Epidermal melanocyte (primary cell): ENCODE results near the gene FBF1.
"Not testable (repeated sequence)": the region's sequence is repeated elsewhere in the genome, so short reads cannot be mapped to it uniquely, and the experiment has no call there.

Source experiments
- DNase-seq: peaks from one replicate; pipeline ENCODE4 v3.0.0; 2011; ENCODE audit warnings: low spot score; ENCODE audit not compliant: insufficient read length

Gene FBF1, protein sequence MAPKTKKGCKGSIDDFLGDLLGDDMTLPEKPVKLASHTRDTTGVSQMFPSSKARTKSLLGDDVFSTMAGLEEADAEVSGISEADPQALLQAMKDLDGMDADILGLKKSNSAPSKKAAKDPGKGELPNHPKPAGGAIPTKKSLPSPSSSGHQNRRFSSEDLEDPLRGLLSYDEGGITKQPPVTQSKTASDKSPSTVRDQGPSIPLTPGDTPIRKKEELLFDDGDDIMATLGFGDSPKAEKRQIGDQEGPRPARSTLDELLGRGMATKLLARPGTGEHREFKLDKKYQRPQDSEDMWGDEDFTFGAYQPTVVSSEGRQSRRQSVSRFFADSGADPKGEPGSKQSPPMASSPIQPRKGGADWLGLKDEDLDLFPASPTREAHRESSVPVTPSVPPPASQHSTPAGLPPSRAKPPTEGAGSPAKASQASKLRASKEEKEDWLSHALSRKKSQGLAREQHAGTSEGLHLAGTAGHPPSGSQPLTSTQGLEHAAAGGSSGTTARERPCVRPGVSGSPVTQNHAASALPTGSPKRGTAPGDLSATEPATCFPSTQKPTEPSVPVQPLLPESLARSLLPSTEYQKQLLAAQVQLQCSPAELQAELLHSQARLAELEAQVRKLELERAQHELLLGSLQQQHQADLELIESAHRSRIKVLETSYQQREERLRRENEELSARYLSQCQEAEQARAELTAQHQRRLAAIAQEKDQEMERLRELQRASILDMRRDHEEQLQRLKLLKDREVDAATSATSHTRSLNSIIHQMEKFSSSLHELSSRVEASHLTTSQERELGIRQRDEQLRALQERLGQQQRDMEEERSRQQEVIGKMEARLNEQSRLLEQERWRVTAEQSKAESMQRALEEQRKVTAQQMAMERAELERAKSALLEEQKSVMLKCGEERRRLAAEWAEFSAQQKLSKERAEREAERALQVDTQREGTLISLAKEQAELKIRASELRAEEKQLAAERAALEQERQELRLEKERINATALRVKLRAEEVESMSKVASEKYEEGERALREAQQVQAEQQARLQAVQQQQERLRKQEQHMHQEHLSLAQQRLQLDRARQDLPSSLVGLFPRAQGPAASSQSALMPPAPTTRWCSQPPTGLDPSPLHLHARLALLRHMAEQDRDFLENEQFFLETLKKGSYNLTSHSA

DNA sequence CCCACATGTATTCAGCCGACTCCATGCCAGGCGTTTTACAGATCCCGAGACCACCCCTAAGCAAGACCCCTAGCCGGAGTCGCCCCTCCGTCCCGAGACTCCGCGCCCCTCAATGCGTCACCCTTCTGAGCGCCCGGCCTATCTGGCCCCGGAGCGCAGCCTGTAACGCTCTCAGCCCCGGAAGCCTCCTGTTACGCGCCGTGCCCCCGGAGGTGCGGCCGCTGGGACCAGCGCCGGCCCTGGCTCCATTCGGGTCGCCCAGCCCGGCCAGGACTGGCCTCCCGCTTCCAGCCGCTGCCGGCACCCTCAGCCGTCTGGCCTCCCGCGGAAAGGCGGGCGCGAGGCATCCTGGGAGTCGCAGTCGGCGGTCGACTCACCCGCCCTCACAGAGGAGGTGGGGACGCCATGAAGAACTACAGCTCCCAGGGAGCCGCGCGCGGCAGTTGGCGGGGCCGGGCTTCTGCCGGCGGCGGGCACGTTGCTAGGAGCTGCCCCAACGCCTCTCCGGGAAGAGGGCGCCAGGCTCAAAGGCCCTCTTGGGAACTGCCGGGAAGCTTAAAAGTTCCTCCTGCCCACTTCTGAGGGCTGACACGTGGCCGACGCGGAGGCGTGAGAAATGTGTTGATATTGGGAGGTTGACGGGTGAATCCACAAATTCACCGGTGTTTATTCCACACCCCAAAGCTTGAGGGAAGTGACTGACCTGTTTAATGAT is at the start of gene FBF1:
Gene FBF1 (minus strand): TSS at position 316 of the 715 bp plus-strand sequence. CDS start 2,893 bp downstream, outside the sequence.
- DNase-seq, result peak; percentile 98

DNA sequence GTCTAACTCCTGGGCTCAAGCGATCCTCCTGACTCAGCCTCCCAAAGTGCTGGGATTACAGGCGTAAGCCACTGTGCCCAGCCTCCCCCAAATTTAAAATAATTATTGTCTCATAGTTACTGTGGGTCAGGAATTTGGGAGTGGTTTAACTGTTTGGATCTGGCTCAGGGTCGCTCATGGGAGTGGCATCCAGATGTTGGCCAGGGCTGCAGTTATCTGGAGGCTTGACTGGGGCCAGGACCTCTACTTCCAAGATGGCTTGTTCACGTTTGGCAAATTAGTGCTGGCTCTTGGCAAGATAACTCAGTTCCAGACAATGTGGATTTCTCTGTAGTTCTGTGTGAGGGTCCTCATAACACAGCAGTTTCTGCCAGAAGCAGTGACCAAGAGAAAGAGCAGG is 46.2 kb upstream of the FBF1 start:
- no peak for DNase-seq

DNA sequence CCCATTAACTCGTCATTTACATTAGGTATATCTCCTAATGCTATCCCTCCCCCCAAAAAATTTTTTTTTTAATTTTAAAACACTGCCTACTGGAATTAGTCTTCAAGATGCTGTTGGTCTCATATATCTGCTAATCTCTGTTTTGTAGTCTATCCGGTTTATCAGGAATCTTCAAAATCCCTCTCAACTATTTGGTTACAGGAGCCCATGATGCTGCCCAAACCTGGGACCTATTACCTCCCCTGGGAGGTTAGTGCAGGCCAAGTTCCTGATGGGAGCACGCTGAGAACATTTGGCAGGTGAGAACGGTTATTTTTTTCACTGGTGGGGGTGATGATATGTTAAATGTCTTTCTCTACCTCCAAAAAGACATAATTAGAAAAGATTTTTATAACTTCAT is 45.1 kb upstream of the FBF1 start:
- no peak for DNase-seq

DNA sequence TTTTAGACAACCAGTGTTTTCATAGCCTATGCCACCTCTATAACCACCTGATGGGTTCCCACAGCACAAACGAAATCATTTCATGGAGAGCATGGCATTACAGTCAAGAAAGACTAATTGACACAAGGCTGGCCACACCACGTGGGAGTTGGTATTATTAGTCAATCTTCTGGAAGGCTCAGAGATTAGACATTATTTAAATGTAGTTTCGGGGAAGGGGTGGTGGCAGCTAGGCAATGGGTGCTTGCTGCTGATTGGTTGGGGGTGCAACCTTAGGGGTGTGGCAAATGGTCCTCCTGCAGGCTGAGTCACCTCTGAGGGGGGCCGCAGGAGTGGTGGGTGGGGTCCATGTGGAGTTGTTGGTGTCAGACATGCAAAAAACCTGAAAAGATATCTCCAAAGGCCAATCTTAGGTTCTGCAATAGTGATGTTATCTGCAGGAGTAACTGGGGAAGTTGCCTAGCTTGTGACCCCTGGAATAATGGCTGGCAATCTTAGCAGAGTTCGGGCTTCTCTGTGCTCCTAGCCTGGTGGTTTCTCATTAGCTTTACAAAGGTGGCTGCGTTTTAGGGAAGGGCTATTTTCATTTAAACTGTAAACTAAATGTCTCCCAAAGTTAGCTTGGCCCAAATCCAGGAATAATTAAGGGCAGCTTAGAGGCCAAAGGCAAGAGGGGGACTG is 42.8 kb upstream of the FBF1 start:
- DNase-seq, result no peak

DNA sequence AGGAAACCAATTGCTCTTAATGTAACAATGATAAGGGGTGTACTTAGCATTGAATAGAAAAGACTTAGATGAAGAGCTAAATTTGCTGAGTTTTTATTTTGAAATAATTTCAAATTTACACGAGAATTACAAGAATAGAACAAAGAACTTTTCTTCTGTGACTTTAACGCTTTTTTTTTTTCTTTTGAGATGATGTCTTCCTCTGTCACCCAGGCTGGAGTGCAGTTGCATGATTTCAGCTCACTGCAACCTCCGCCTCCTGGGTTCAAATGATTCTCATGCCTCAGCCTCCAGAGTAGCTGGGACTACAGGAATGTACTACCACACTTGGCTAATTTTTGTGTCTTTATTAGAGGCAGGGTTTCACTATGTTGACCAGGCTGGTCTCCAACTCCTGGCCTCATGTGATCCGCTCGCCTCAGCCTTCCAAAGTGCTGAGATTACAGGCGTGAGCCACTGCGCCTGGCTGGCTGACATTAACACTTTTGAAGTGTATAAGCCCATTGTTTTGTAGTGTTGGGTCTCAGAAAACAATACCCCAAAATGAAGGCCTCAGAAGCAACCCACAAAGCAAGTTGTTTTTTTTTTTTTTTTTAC is 40.3 kb upstream of the FBF1 start:
- no peak for DNase-seq

DNA sequence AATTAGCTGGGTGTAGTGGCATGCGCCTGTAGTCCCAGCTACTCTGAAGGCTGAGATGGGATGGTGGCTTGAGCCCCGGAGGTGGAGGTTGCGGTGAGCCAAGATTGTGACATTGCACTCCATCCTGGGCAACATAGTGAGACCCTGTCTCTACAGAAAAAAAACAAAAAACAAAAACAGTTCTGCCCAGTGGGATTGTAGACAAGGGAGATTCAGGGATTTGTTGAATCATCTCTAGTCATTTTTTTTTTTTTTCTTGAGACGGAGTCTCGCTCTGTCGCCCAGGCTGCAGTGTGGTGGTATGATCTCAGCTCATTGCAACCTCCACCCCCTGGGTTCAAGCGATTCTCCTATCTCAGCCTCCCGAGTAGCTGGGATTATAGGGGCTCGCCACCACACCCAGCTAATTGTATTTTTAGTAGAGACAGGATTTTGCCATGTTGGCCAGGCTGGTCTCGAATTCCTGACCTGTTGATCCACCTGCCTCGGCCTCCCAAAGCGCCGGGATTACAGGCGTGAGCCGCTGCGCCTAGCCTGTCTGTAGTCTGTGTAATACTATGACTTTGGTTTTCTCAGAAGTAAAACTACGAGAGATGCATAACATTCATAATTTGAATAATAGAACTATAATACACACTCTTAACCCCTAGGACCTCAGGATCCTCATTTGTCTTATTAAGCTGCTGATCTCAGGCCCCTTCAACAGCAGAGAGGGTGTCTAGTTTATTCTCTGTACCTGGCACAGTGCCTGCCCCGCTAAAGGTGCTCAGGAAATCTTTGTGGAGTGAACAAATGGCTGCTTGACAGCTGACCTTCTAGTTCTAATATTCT is 39.6 kb upstream of the FBF1 start:
- no peak for DNase-seq

DNA sequence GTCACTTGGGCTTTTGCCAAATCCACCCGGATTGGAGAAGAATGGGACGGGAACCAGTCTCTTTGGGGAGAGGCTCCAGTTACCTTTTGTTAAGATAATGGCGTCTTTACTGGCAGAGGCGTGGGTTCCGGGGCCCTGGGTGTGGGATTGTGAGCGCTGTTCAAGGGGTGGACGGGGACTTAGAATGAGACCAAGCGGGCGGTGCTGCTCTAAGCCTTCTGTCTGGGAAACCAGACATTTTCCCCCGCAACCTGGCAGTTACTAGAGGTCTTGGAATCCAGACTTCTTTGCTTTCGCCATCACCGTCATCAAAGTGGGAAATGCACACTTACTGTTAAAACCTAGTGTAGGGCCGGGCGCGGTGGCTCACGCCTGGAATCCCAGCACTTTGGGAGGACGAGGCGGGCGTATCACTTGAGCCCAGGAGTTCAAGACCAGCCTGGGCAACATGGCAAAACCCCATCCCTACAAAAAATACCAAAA is 38.9 kb upstream of the FBF1 start:
- DNase-seq, result no peak

DNA sequence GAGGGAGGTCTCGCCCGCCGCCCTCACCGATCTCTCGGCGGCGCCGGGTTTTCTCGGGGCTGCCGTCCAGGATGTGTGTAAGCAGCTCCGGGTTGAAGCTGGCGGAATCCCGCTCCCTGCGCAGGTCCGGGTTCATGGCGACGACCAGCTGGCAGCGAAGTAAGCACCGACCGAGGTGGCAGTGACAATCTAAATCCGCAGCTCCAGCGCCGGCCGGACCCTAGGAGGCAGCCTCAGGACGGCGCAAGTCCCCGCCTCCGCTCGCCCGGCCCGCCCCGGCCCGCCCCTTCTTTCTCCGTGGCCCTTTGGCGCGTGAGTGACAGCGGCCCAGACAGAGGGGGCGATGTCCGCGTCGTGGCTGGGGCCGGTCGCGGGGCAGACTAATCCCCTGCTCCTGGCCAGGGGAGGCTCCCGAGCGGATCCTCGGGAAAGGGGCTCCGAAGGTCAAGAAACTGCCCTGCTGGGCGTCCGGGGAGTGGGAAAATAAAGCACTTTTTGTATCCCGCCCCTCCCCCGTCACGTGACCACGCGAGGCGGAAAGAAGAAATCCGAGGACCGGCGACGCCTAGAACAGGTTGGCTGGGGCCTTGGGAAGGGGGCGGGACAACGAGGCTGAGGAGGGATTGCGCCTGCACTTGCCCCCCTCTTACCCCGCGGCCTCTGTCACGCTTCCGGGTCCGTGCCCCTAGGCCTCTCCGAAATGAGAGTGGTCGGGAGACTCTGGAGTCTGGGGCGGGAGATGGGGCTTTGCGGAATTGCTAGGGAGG is 38.3 kb upstream of the FBF1 start, which contains the start of the genes ACOX1 and TEN1:
Gene ACOX1 (minus strand): TSS at position 229 of the 767 bp plus-strand sequence. CDS start 93 bp downstream, at position 136.
Gene TEN1 (plus strand): TSS at position 303 of the 767 bp plus-strand sequence. CDS start 6,953 bp downstream, outside the sequence.
- DNase-seq, result peak; percentile 59

DNA sequence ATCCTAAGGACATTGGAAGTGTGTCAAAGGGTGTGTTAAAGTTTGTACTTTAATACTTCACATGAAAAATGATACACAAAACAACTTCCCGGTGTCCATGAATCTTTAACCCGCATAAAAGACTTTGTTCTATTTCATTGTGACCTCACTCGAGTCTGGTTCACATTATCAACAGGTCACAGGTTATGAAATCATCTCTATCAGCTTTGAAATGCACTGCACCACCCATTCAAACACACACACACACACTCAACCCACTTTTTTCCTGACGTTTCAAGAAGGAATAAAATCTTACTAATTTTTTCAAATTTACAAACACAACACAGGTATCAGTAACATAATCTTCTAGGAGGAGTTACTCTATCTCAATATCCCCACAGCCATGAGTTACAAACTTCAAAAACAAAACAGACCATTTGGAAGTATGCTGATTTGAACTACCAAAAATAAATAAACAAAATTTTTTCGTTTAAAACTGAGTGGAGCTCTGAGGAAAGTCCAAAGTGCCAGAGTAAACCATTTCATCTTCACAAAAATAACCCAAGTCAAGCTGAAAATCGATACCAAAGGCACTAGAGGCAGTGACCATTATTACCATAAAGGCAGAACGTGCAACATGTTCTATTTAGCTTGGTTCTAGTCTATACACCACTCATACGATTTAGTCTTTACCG is 35.5 kb upstream of the FBF1 start:
- no peak for DNase-seq

DNA sequence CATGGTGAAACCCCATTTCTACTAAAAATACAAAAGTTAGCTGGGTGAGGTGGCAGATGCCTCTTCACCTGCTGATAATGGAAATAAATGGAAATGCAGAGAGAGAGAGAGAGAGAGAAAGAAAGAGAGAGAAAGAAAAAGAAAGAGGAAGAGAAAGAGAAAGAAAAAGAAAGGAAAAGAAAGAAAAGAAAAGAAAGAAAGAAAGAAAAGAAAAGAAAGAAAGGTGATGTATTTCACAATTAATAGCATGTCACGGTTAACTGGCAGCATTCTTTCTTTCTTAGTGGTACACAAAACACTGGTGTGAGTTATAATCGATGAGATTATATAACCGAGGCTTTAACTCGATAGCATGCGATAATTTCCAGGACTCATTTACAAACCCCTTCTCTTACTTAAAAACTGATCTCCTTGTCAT is 34.9 kb upstream of the FBF1 start:
- DNase-seq, result no peak

DNA sequence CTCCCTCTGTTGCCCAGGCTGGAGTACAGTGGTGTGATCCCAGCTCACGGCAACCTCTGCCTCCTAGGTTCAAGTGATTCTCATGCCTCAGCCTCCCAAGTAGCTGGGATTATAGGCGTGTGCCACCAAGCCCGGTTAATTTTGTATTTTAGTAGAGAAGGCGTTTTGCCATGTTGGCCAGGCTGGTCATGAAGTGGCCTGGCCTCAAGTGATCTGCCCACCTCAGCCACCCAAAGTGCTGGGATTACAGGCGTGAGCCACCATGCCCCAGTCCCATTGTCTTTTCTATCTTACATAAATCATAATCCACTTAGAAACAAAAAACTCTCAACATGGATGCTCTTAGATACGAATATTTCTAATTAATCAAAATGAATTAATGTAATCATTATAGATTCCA is 34.3 kb upstream of the FBF1 start:
- not testable (repeated sequence) for DNase-seq

DNA sequence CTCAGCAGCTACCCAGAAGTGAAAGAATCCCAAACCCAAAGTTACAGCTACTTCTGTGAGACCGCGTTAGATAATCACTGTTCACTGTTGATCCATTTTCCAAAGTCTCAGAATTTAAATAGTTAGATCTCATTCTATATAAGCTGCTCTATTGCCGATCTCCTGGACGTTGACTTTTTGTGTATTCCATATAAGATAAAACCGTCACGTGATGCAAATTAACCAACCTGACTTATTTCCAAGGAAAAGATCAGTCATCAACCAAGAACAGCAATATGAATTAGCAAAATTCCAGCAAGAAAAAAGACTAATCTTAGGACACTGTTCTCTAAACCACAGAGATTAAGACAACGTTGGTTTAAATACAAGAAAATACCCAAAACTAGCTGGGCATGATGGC is 29.8 kb upstream of the FBF1 start:
- DNase-seq, result no peak

DNA sequence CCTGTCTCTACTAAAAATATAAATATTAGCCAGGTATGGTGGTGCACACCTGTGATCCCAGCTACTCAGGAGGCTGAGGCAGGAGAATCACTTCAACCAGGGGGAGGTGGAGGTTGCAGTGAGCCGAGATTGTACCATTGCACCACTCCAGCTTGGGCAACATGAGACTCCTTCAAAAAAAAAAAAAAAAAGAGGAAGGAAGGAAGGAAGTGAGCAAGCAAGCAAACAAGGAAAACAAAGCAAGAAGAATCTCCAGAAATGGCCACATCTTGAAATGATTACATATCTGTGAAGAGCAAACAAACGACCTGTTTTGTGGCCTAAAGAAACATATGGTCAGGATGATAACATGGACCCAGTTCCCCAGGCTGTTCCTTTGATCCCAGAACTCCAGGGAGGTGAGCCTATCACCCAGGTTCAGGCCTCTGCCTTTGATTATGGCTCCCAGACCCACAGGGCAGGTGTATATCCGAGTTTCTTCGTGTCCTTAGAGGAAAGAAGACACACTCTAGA is 29.2 kb upstream of the FBF1 start:
- DNase-seq, result no peak

DNA sequence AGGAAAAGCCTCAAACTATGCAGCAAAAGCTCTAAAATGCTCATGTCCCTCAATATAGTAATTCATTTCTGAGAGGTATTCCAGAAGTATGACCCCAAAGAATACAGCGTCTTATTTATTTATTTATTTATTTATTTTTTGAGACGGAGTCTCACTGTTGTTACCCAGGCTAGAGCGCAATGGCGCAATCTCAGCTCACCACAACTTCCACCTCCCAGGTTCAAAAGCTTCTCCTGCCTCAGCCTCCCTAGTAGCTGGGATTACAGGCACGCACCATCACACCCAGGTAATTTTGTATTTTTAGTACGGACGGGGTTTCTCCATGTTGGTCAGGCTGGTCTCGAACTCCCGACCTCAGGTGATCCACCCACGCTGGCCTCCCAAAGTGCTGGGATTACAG is 28.2 kb upstream of the FBF1 start:
- DNase-seq, result not testable (repeated sequence)

DNA sequence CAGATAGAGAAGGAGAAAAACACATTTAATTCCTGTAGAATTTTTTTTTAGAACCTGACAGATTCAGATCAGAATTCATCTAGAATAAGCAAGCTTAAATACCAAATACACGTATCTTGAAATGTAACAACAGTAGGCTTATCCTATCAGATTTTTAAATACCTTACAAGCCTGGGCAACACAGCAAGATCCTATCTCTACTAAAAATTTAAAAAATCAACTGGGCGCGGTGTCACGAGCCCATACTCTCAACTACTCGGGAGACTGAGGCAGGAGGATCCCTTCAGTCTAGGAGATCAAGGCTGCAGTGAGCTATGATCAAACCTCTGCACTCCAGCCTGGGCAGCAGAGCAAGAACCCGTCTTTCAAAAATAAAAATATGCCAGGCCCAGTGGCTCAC is 24.6 kb upstream of the FBF1 start:
- no peak for DNase-seq

DNA sequence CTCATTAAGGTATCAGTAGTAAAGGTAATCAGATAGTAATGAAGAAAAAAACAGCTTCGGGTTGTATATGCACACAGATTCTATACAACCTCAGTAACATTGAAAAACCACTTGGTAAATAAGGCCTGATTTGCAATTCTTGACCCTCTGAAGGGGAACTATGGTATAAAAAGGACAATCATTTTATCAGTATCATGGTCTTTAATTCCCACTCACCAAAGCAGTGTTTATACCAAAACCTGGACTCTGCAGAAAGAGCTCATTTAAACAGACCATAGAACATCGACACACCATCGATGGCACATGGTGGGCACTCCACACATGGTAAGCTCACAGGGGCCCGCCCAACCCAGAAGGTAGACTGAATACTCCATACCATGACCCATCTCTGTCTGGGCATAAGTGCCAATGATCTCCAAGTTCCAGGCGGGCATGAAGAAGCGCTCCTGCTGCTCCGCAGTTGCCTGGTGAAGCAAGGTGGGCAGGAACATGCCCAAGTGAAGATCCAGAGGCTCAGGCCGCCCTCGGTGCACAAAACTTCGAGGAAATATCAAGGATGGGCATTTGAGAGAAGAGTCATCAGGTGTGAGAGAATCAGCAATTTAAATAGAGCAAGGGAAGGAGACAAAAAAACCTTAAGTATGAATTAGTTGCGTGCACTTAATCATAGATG is 19.1 kb upstream of the FBF1 start:
- DNase-seq, result no peak
